Measurements from ENCODE around the gene TRMT10B.

GRCh38 chr9:37776328-37776727 is 22.7 kb downstream of the TRMT10B start:
- TF ChIP-seq CTCF (IDR thresholded peaks at IDR 0.05; ENCODE audit: low read length) (no peak), EZH2 (IDR thresholded peaks at IDR 0.05; ENCODE audit: borderline replicate concordance, low read length) (no peak)

Data from OCI-LY1 (cell line).